ENCODE results near the gene OLA1. TPM values are rescaled to one million over a fixed set of nuclear protein-coding genes. Genes with fewer than 3 reads are reported as not detected.

The OLA1 gene
- total and polyA plus RNA-seq, 2 of the 4 experiments (the other 2 are of a cell fraction) = 54.7 to 71.2 TPM

DNA sequence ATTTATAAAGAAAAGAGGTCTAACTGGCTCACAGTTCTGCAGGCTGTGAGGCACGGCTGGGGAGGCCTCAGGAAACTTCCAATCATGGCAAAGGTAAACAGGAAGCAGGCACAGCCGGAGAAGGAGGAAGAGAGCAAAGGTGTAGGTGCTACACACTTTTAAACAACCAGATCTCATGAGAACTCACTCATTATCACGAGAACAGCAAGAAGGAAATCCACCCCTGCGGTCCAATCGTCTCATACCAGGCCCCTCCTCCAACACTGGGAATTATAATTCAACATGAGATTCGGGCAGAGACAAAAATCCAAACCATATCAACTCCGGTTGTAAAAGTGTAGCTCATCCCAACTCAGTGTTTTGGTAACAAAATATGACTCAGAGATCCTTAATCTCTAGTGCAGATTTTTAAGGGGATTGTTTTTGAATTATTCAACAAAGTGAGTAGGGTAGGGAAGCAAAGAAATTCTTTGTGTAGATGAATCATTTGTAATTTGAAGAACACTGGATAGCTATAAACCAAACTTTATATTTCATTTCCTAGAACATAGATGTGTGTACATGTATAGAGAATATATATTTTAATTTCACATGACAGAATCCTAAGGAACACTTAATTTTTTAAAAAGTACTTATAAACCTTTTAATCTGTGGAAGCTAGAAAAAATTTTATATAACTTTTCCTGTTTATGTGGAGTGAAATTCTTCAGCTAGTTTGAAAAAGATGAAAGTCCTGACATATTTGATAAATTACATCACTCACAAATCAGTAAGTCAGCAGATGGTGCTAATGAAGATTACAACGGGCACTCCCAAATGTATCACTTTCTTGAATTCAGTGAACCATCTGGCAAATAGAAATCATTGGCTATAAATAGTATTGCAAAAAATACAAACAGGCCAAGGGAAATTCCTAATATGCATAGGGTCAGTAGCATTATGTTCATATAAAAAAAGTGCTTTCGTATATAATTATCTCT lies 130.1 kb downstream of the OLA1 start:
- Histone ChIP-seq H3K4me2 (ENCODE audit: low read depth, low read length) (peak overlapping the region; percentile 64; the same call in 1 of the 2 replicates), H3K14ac (replicated peaks; ENCODE audit: low read depth, low read length) (peak overlapping the region; percentile 15), H2AFZ (replicated peaks; ENCODE audit: low read length, poor library complexity) (peak overlapping the region; percentile 57), H4K20me1 (ENCODE audit: insufficient read depth, low read length) (no peaks in the 10 kb centered on the region; the same call in 1 of the 2 replicates), H3K23ac (ENCODE audit: low read depth, low read length) (0 out of 2 replicates have a peak overlapping the region, but pooled peaks have one; percentile 6), H3K4me1 (ENCODE audit: control insufficient read depth, insufficient read depth, low read length) (peaks cover 5% of the 10 kb centered on the region; the same call in 1 of the 2 replicates), H3K27me3 (ENCODE audit: control insufficient read depth, insufficient read depth, low read length) (no peaks in the 10 kb centered on the region), H3K9me3 (ENCODE audit: control insufficient read depth, insufficient read depth, low read length) (no peaks in the 10 kb centered on the region), H3K56ac (ENCODE audit: extremely low read depth, insufficient read depth, low read length) (peak overlapping the region; percentile 1; the same call in 1 of the 2 replicates), H3K9ac (ENCODE audit: low read depth, low read length) (no peak overlapping the region), H3K36me3 (ENCODE audit: control insufficient read depth, insufficient read depth, low read length) (no peaks in the 10 kb centered on the region; the same call in 1 of the 2 replicates), H3K4ac (ENCODE audit: low read depth, low read length) (peak overlapping the region; percentile 66), H2AK9ac (replicated peaks; ENCODE audit: low read depth, low read length, poor library complexity) (no peak overlapping the region), H3K4me3 (ENCODE audit: insufficient read depth, low read depth, low read length) (no peak overlapping the region; the same call in 1 of the 2 replicates), H2BK20ac (ENCODE audit: low read depth, low read length) (peak overlapping the region; percentile 83; the same call in 1 of the 2 replicates), H3K9me1 (ENCODE audit: insufficient read depth, low read length) (0 out of 2 replicates have a peak, but pooled peaks cover 2% of the 10 kb centered on the region), H3K18ac (ENCODE audit: low read depth, low read length) (peak overlapping the region; percentile 64), H4K5ac (ENCODE audit: low read depth, low read length) (peak overlapping the region; percentile 21; the same call in 1 of the 2 replicates), H4K8ac (ENCODE audit: low read depth in 2 of 2, low read length in 2 of 2) (peak overlapping the region in 1 of 2 experiments; percentile 88; a peak in 2 of 4 replicates), H3K27ac (ENCODE audit: insufficient read depth, low read length) (peak overlapping the region; percentile 61), H4K91ac (ENCODE audit: insufficient read depth, low read depth, low read length) (peak overlapping the region; percentile 53), H2BK120ac (ENCODE audit: low read depth, low read length) (peak overlapping the region; percentile 31), H2BK15ac (ENCODE audit: low read depth, low read length) (peak overlapping the region; percentile 92; the same call in 1 of the 3 replicates), H2BK5ac (ENCODE audit: low read depth, low read length, poor library complexity, severe bottlenecking) (peak overlapping the region; percentile 84), H3K79me1 (ENCODE audit: low read depth in 1 of 2, low read length in 2 of 2) (peaks cover 7 to 9% of the 10 kb centered on the region in 2 experiments; a peak in 2 of 4 replicates), H2AK5ac (ENCODE audit: low read depth, low read length) (no peak overlapping the region)
- DNase-seq = peak; percentile 89
- TF ChIP-seq, protein P1, sequence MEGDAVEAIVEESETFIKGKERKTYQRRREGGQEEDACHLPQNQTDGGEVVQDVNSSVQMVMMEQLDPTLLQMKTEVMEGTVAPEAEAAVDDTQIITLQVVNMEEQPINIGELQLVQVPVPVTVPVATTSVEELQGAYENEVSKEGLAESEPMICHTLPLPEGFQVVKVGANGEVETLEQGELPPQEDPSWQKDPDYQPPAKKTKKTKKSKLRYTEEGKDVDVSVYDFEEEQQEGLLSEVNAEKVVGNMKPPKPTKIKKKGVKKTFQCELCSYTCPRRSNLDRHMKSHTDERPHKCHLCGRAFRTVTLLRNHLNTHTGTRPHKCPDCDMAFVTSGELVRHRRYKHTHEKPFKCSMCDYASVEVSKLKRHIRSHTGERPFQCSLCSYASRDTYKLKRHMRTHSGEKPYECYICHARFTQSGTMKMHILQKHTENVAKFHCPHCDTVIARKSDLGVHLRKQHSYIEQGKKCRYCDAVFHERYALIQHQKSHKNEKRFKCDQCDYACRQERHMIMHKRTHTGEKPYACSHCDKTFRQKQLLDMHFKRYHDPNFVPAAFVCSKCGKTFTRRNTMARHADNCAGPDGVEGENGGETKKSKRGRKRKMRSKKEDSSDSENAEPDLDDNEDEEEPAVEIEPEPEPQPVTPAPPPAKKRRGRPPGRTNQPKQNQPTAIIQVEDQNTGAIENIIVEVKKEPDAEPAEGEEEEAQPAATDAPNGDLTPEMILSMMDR (conservative IDR thresholded peaks at IDR 0.05; ENCODE audit: low read depth, low read length) = no peak
- peak; percentile 66 for TF ChIP-seq FOS (IDR thresholded peaks at IDR 0.05; ENCODE audit: low read depth, low read length)
- TF ChIP-seq SMC3 (IDR thresholded peaks at IDR 0.05; ENCODE audit: low read depth, low read length) = no peak
- TF ChIP-seq MAFK (IDR thresholded peaks at IDR 0.05; ENCODE audit: low read depth, low read length) = no peak
- no peak for TF ChIP-seq CHD1 (IDR thresholded peaks at IDR 0.05; ENCODE audit: low read depth, low read length)
- TF ChIP-seq MXI1 (IDR thresholded peaks at IDR 0.05; ENCODE audit: borderline replicate concordance, low read depth, low read length) = no peak
- TF ChIP-seq RCOR1 (IDR thresholded peaks at IDR 0.05; ENCODE audit: insufficient replicate concordance, low read length) = no peak
- ATAC-seq (ENCODE audit: low read depth) = peak; percentile 95
- dilution Hi-C loops (cut with HindIII; ENCODE audit: low sequenced_read_pairs, unreplicated experiment) (no loop called here), in situ Hi-C loops (cut with MboI; ENCODE audit: low sequenced_read_pairs) (no loop called here), intact Hi-C loops (cut with micrococcal nuclease) (no loop called here)
- ChIA-PET CTCF (interaction anchor here (0.6 to 0.8 kb wide), 2 partner anchors 32 to 60 kb away, joined by 3 to 6 read pairs; no protein-coding TSS in a partner anchor), POLR2A (ENCODE audit: unreplicated experiment) (no interaction called here)
- no TSS peak for BruUV-seq (replicated peaks)
- WGBS, 2 experiments (ENCODE audit: extremely low coverage in 2 of 2, insufficient read length in 1 of 2) = no CpG with 5 or more reads among the region's 9 CpGs

All from IMR-90 (cell line).